ENCODE measurements around the gene PDE6A.

DNA sequence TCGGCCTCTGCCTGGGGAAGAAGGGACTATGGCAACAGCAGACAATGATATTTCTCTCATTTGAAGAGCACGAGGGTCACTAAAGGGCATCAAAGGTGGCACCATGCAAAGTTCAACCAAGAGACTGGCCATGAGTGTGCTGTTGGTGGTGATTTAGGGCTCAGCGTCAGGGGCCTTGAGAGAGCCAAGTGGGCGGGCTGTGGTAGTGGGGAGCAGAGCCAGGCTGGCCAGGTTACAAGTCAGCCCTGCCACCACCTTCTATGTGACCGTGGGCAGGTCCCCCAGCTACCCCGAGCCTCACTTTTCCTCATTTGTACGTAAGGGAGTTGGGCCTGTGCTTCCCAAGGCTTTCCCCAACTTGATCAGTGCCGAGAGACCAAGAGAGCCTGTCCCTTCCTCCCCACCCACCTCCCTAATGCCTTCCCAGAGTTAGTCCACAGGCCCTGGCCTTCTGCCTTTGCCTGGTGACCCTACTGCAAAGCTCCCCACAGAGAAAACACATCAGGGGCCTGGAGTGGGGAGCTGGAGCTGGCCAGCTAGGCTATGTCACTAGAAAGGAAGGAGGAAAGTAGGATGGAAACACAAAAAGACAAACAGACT, 104.3 kb downstream of the PDE6A start:
- TF ChIP-seq, protein P1, sequence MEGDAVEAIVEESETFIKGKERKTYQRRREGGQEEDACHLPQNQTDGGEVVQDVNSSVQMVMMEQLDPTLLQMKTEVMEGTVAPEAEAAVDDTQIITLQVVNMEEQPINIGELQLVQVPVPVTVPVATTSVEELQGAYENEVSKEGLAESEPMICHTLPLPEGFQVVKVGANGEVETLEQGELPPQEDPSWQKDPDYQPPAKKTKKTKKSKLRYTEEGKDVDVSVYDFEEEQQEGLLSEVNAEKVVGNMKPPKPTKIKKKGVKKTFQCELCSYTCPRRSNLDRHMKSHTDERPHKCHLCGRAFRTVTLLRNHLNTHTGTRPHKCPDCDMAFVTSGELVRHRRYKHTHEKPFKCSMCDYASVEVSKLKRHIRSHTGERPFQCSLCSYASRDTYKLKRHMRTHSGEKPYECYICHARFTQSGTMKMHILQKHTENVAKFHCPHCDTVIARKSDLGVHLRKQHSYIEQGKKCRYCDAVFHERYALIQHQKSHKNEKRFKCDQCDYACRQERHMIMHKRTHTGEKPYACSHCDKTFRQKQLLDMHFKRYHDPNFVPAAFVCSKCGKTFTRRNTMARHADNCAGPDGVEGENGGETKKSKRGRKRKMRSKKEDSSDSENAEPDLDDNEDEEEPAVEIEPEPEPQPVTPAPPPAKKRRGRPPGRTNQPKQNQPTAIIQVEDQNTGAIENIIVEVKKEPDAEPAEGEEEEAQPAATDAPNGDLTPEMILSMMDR (IDR thresholded peaks at IDR 0.05; ENCODE audit: extremely low read depth in 1 of 2, insufficient read depth in 1 of 2, low read depth in 1 of 2, low read length in 2 of 2) = no peak
- TF ChIP-seq POLR2A (IDR thresholded peaks at IDR 0.05; ENCODE audit: low read depth, low read length) (no peak), FOS (IDR thresholded peaks at IDR 0.05; ENCODE audit: borderline replicate concordance, insufficient read depth, low read length) (no peak), GATA2 (IDR thresholded peaks at IDR 0.05; ENCODE audit: insufficient read depth, insufficient read length, low read depth, low read length) (no peak), EZH2 (IDR thresholded peaks at IDR 0.05; ENCODE audit: borderline replicate concordance, low read depth, low read length, severe bottlenecking) (no peak), POLR2AphosphoS5 (IDR thresholded peaks at IDR 0.05; ENCODE audit: insufficient read depth, low read depth, low read length) (no peak), MYC (IDR thresholded peaks at IDR 0.05; ENCODE audit: low read depth, low read length) (no peak), JUN (IDR thresholded peaks at IDR 0.05; ENCODE audit: borderline replicate concordance, insufficient read depth, insufficient read length, low read depth) (no peak)
